ENCODE results near the gene SAXO2. TPM values are rescaled to one million over a fixed set of nuclear protein-coding genes. Genes with fewer than 3 reads are reported as not detected.
"Not testable (repeated sequence)": the region's sequence is repeated elsewhere in the genome, so short reads cannot be mapped to it uniquely, and the experiment has no call there.

Gene SAXO2
- 1 to 10 TPM; 5.4 to 6.1 (median 5.5) TPM for polyA plus RNA-seq (ENCODE audit: insufficient read length in 3 of 3)

DNA sequence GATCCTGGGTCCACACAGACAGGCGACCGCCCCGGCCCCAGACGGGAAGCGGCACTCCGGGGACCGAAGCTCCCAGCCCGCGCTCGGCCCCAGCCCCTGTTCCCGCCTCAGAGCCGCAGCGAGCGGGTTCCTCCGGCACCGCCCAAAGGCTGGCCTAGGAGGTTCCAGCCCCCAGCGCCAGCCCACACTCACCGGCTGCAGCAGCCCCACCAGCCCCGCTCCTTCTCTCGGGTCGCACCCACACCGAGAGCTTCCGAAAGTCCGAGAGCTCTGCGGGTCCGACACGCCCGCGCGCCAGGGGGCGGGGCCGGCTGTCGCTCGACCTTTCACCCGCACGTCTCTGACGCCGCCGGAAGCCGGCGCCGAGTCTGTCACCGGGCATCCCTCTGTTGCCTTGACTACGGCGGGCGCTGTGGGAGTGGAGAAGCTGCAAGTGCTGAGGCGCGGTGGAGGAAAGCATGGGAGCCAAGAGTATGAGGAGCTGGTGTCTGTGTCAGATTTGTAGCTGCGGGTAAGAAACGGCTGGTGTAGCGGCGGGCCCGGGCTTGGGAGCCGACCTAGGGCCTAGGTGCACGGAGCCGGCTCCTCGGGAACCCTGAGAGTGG lies at the start of gene SAXO2, which contains the start of gene EFL1:
Gene SAXO2, plus strand, starts transcription at position 397 of the 605 bp plus-strand sequence. Its CDS starts 62 bp downstream, at position 459.
Gene EFL1, minus strand, starts transcription at position 313 of the 605 bp plus-strand sequence. CDS start 956 bp downstream, outside the sequence.
- peak; percentile 60 to 84 (median 69) for DNase-seq (ENCODE audit: low read depth in 3 of 3, low spot score in 2 of 3)

DNA sequence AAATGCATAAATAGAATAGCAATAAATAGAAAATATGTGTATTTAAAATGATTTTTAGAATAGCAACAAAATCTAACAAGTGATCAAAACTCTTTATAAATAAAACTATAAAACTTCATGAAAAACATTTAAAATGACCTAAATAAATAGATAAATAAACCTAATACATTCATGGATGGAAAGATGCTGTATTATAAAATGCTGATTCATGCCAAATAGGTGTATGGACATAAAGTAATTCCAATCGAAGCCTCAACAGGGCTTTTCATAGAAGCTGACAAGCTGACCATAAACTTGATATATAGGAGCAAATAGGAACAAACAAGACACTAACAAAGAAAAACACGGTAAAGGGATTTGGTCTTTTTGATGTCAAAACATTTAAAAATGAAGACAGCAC lies 46.5 kb upstream of the SAXO2 start:
- not testable (repeated sequence) for DNase-seq (ENCODE audit: low read depth in 3 of 3, low spot score in 2 of 3)

DNA sequence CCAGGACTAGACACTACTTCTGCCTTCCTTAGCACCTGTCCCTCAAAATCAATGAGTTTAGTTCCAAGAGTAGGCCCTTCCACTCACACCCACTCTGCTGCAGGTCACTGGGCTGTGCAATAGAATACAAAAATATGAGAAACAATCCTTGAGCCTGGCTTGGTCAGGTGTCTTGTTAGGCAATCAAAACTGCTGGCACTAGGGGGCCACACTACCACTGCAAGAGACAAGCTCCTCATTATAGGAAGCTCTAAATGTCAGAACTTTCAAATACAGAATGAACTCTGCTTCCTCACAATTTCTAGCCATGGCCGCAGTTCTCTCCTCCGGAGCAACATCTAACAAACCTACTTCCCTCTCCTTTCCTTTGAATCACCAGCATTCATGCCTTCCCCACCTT lies 41.1 kb upstream of the SAXO2 start:
- not testable (repeated sequence) for DNase-seq (ENCODE audit: low read depth in 3 of 3, low spot score in 2 of 3)

- DNase-seq (ENCODE audit: low read depth in 3 of 3, low spot score in 2 of 3): no peak
Observed at GRCh38 chr15:82228750-82229149, 33.9 kb upstream of the SAXO2 start.

DNA sequence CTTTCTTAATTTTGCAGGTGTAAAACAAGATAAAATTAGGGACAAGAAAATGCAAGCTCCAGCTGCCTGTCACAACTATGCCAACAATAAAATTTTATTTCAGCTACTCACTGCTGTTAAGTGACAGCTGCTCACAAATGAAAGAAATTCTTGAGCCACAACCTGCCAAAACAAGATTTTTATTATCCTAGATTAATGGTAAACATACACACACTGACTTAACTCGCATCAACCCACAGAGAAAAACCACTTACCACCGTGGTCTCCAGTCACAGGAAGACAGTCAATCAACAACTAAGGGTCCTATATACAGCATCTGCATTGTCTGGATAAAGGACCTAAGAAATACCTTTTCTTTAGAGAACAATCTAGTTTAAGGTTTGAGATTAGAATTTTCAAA lies 31.4 kb upstream of the SAXO2 start:
- DNase-seq (ENCODE audit: low read depth in 3 of 3, low spot score in 2 of 3): no peak

GRCh38 chr15:82231842-82232241 lies 30.8 kb upstream of the SAXO2 start:
- DNase-seq (ENCODE audit: low read depth in 3 of 3, low spot score in 2 of 3): no peak

GRCh38 chr15:82237944-82238534 lies 24.6 kb upstream of the SAXO2 start:
- DNase-seq (ENCODE audit: low read depth in 3 of 3, low spot score in 2 of 3): not testable (repeated sequence)

GRCh38 chr15:82239685-82240391 lies 22.8 kb upstream of the SAXO2 start:
- no peak for DNase-seq (ENCODE audit: low read depth in 3 of 3, low spot score in 2 of 3)

DNA sequence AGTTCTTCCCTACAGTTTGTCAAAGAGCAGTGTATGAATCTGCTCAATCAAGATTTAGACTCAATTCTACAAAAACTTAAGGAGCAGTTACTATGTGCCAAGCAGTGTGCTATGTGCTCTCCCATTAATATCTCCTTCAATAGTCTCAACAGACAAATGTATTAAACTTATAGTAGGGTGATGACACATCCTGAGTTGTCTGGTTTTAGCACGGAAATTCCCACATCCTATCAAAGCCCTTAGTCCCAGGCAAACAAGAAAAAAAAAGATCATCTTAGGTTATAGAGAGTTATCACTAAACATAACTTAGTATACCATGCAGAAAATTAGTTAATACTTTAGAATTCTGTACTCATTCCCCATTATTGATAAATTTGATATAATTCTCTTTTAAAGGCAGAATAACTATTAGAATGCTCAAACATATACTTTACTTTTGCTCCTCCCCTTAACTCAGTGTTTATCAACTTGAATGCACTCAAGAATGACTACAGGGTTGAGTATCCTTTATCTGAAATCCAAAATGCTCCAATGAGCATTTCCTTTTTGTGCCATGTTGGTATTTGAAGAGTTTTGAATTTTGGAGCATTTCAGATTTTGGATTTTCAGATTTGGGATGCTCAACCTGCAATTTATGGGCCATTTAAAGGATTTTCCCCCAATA lies 20.6 kb upstream of the SAXO2 start:
- not testable (repeated sequence) for DNase-seq (ENCODE audit: low read depth in 3 of 3, low spot score in 2 of 3)

DNA sequence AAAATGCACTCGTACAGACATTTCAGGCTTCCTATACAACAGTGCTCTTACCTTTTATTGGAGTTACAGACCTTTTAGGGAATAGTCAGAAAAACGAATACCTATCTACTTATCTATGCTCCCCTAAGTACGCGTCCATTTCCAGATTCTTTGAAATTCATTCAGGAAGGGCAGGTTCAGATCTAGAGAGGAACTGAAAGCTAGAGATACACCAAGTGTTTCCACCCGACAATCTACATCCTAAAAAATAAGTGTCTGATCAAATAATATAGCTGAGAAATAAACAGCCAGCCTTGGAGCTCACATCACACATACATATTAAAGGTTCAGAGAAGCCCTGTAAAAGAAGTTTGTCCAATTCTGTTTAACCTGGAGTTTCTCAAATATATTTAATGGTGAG lies 19.0 kb upstream of the SAXO2 start:
- DNase-seq (ENCODE audit: low read depth in 3 of 3, low spot score in 2 of 3): not testable (repeated sequence)

GRCh38 chr15:82245956-82246355 lies 16.7 kb upstream of the SAXO2 start:
- DNase-seq (ENCODE audit: low read depth in 3 of 3, low spot score in 2 of 3): not testable (repeated sequence)

DNA sequence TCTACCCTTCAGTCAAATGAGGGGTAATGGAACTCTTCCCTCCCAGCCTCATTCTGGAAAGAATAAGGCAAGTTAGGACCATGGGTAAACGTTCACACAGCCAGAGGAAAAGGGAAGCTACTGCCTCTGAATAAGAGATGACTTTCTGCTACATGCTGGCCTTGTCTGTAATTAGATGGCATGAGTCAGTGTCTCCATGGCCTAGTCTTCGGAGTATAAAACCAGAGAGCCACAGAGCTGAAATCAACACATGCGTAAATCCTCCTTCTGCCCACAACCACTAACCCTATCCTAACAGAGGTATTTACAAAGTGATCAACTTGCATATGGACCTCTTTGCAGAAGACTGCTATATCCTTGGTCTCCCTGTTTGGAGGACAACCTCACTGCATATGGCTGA lies 14.4 kb upstream of the SAXO2 start:
- not testable (repeated sequence) for DNase-seq (ENCODE audit: low read depth in 3 of 3, low spot score in 2 of 3)

DNA sequence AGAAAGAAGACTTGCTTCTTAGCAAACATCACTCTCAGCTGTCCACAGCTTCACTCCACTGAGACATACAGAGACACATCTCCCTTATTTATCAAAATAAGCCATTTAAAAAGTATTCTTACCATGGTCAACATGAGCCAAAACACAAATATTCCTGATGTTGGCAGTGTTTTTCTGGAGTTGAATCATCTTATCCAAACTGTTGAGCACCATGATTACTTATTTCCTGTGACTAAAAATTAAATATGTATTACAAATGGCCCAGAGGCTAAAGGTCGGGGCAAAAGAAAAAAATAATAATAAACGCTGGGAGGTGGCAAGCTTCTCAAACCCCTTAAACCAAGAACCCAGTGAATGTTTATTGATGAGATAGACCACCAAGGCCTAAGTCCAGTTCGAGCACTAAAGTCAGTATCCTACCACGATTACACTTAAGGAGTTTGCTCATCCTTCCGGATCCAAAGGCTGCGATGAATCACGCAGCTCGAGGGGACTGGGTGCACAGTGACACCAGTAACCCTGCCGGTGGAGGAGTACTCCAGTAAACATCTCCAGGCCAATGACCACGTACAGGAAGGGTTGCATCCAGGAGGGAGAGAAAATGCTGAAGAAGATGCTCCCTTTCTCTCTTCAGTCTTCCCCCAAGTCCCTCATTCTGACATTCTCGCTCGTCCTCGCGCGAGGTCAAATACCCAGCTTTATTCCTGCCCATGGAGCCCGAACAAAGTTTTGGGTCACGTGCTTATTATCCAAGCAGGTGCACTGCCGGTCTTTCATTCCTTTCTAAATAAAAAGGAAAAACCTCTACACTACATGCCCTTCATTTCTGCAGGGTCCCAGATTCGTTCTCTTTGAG lies 824 bp upstream of the SAXO2 start:
- peak in 2 of 3 donors; percentile 6 to 30 for DNase-seq (ENCODE audit: low read depth in 3 of 3, low spot score in 2 of 3)

DNA sequence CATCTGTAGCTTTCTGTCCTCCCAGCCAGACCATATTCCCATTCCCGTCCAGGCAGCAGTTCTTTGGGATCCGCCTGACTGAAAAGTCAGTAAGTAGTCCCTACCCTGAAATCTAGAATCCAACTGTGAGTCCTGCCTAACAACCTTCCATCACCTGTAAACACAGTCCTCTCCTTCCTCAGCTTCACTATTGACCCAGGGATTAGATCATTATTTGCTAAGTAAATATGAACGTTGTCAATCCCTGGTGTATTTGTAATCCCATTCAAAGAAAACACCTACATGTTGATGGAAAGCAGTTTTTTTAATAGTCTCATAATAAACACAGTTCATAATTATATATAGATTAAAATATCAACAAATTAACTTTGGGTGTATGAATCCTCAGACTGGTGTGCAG lies 732 bp downstream of the SAXO2 start:
- no peak for DNase-seq (ENCODE audit: low read depth in 3 of 3, low spot score in 2 of 3)

DNA sequence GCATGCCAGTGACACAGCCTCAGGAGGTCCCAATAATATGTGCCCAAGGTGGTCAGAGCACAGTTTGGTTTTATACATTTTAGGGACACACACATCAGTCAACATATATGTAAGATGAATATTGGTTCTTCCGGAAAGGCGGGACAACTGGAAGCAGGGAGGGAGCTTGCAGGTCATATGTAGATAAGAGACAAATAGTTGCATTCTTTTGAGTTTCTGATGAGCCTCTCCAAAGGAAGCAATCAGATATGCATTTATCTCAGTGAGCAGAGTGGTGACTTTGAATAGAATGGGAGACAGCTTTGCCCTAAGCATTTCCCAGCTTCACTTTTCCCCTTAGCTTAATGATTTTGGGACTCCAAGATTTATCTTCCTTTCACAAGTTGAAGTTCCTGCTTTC lies 4.5 kb downstream of the SAXO2 start:
- not testable (repeated sequence) for DNase-seq (ENCODE audit: low read depth in 3 of 3, low spot score in 2 of 3)

GRCh38 chr15:82268454-82268853 lies 5.8 kb downstream of the SAXO2 start:
- not testable (repeated sequence) for DNase-seq (ENCODE audit: low read depth in 3 of 3, low spot score in 2 of 3)

DNA sequence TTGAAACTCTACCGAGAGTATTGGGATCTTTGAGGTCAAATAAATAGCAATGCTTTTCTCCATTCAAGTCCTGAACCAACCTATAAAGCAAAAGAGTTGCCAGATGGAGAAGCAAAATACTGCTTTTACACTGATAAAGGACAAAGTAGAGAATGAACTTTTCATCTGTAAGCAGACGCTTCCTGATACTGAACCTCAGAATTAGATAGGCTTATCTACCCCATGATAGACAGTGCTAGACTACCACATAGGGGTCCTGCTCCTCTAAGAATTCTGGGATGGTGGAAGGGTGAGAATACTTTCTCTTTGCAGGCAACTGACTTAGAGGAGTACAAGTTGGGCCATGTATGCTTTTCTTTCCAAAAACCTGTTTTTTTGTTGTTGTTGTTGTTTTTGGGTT lies 9.5 kb downstream of the SAXO2 start:
- DNase-seq (ENCODE audit: low read depth in 3 of 3, low spot score in 2 of 3): no peak

DNA sequence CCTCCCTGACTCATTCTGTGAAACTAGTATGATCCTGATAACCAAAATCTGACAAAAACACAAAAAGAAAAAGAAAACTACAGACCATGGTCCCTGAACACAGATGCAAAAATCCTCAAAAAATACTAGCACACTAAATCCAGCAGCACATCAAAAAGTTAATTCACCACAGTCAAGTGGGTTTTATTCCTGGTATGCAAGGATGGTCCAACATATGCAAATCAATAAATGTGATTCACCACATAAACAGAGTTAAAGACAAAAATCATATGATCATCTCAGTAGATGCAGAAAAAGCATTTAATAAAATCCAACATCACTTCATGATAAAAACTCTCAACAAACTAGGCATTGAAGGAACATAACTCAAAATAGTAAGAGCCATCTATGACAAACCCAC lies 12.8 kb downstream of the SAXO2 start:
- DNase-seq (ENCODE audit: low read depth in 3 of 3, low spot score in 2 of 3): no peak

- not testable (repeated sequence) for DNase-seq (ENCODE audit: low read depth in 3 of 3, low spot score in 2 of 3)
Observed at GRCh38 chr15:82281276-82281675, 18.7 kb downstream of the SAXO2 start.

DNA sequence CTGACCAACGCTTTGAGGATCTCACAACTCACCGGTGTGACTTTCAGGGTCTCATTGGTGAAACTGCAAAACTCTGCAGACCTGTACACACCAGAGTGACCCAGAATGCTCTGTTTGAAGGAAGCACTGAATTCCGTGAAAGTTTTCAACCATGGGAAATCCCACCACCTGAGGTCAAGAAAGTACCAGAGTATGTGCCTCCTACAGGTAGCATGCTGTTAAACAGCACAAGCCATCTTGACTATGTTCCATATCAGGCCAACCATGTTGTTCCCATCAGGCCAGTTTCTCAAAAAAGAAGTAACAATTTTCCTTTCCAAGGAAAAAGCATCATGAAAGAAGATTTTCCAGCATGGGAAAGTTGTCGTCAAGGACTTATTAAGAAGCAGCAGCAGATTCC lies 19.8 kb downstream of the SAXO2 start:
- DNase-seq (ENCODE audit: low read depth in 3 of 3, low spot score in 2 of 3): not testable (repeated sequence)
